D721Med (cell line): ENCODE measurements around the gene AGFG1.
"Not testable (repeated sequence)": the region's sequence is repeated elsewhere in the genome, so short reads cannot be mapped to it uniquely, and the experiment has no call there.

ENCODE experiments used
- DNase-seq: peaks from one replicate; pipeline ENCODE4 v3.0.0; 2011; ENCODE audit warnings: low spot score; ENCODE audit not compliant: insufficient read length
- FAIRE-seq: peaks from 2 replicates; lab custom pipeline; 2011; peaks lifted over from hg19 to GRCh38; lab: Jason Lieb, UNC
- TF ChIP-seq, protein P1 (sequence below): IDR thresholded peaks from 2 replicates; pipeline ENCODE4 v1.5.1; 2012; ENCODE audit warnings: mild to moderate bottlenecking, control low read depth; ENCODE audit not compliant: insufficient read depth; ENCODE audit errors: missing control alignments

Gene AGFG1

DNA sequence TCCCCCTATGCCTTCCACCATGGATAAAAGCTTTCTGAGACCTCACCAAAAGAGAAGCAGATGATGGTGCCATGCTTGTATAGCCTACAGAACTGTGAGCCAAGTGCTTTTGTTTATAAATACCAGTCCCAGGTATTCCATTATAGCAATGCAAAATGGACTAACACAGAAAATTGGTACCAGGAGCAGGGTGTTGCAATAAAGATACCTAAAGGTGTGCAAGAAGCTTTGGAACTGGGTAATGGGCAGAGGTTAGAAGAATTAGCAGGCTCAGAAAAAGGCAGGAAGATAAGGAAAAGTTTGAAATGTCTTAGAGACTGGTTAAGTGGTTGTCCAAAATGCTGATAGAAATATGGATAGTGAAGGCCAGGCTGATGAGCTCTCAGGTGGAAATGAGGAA is 110.4 kb downstream of the AGFG1 start:
- DNase-seq (no peak), FAIRE-seq (no peak)
- TF ChIP-seq, protein P1, sequence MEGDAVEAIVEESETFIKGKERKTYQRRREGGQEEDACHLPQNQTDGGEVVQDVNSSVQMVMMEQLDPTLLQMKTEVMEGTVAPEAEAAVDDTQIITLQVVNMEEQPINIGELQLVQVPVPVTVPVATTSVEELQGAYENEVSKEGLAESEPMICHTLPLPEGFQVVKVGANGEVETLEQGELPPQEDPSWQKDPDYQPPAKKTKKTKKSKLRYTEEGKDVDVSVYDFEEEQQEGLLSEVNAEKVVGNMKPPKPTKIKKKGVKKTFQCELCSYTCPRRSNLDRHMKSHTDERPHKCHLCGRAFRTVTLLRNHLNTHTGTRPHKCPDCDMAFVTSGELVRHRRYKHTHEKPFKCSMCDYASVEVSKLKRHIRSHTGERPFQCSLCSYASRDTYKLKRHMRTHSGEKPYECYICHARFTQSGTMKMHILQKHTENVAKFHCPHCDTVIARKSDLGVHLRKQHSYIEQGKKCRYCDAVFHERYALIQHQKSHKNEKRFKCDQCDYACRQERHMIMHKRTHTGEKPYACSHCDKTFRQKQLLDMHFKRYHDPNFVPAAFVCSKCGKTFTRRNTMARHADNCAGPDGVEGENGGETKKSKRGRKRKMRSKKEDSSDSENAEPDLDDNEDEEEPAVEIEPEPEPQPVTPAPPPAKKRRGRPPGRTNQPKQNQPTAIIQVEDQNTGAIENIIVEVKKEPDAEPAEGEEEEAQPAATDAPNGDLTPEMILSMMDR, result no peak

DNA sequence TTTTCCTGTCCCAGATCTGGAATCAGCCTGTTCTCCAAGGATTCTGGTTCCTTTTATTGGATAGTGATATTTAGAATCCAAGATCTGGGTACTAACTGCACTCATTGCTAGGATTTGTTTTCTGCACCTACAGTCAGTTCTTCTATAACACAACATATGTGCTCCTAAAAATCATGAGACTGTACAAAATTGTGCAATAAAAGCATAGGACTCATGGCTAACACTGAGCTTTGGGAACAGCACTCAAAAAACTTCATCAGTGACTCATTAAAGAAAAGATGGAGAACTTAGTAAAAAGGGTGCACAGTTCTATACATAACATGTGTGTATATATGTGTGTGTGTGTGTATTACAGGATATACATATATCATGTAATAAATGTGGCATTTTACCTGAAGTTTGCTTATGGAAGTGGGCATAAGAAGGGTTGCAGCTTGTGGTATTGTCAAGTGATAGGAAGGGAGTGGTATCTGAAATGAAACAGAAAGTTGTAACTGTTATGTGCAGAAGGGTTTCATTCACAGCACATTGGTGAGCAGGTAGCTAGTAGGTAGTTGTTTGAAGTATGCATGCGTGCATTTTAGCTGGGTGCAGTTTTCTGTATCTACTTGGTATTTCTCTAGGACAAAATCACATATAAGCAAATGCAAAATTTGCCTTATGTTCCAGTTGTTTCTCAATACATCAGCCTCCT is 120.9 kb downstream of the AGFG1 start:
- DNase-seq, result no peak
- TF ChIP-seq, protein P1, result no peak
- FAIRE-seq, result no peak

DNA sequence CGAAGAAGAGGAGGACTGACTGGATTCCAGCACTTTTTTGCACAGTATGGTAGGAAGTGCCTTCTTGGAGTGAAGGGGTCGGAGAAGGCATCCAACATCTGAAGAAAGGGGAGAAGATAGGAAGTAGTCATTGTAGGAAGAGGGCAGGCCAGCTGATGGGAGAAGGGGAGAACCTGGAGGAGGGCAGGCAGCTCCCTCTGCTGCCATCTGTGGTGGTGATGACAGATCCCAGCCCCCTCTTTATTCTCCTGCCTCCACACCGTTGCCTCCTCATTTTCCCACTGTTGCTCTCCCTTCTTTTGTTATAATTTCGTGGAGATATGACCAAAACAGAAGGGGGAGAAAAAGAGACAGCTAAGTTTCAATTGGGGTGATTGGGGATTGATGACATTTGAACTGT is 123.8 kb downstream of the AGFG1 start:
- DNase-seq (no peak), FAIRE-seq (no peak)
- TF ChIP-seq, protein P1, result no peak

DNA sequence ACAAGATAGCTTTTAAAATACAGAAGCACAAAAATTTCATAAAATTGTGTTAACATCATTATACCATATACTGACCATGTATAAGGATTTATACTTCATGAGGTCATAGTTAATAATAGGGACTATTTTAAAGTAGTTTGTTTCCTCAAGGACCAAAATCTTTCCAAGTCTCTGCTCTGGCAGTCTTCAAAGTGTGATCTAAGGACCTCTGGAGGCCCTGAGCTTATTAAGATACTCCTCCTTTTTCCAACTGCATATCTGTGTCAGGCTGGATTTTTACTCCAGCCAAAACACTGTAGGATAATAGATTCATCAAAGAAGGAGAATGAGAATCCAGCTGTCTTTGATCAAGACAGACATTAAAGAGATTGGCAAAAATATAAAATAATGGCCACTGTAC is 125.1 kb downstream of the AGFG1 start:
- TF ChIP-seq, protein P1, result no peak
- FAIRE-seq (no peak), DNase-seq (no peak)

DNA sequence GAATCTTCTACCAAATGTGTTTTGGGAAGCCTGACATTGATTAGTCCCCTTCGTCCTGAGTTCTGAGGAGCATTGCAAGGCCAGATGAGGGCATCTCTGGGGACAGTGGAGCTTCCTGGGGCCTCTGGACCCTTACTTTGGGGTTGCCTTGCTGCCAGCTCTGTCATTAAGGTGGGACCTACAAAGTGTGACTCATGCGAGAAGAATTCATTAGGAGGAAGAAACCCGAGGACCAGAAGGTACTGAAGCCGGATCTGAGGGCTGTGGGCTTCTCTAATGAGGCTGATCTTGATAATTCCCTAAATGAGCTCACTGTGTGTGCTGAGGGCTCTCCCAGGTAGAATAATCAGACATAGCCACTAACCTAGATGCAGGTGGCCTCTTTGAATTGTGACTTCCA is 126.0 kb downstream of the AGFG1 start:
- DNase-seq (no peak), FAIRE-seq (no peak)
- TF ChIP-seq, protein P1, result no peak

DNA sequence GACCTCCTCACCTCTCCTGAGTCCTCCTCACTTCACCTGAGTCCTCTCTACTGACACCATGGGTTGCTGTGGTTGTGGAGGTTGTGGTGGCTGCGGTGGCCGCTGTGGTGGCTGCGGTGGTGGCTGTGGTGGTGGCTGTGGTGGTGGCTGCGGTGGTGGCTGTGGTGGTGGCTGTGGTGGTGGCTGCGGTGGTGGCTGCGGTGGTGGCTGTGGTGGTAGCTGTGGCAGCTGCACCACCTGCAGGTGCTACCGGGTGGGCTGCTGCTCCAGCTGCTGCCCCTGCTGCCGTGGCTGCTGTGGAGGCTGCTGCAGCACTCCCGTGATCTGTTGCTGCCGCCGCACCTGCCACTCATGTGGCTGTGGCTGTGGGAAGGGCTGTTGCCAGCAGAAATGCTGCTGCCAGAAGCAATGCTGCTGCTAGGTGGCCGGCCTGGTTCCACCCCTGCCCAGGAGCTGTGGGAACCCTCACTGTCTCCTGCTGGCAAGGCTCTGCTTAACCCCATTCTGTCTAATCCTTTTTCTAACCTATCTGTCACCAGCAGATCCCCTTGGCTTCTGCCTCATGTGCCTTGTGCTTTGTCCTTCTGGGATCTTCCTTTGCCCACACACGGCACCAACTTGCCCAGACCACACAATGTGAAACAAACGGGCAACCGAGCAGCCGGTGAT is 127.0 kb downstream of the AGFG1 start, which contains the start of gene SCYGR2:
Gene SCYGR2, plus strand, starts transcription at position 59 of the 669 bp plus-strand sequence. Its CDS starts 0 bp downstream, at position 59.
- not testable (repeated sequence) for DNase-seq, FAIRE-seq

DNA sequence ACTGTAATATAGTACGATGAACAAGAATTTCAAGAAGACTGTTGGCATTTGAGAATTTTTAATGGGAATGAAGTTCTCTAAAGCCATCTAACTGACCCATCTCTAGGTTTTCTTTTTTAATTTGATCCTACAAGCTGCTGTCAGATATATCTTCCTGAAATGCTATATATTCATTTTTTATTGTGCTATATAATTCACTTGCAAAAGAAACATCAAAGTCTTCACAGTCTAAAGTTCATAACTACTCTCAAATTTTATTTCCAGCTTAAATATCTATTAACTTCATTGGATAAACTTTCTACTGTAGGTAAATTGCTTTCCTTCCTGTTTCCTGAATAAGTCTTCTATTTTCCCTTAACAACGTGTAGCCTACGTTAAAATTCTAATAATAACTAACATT is 130.4 kb downstream of the AGFG1 start:
- FAIRE-seq (no peak), DNase-seq (no peak)
- TF ChIP-seq, protein P1, result no peak
